Activated naive CD4-positive, alpha-beta T cell treated with anti-CD3 and anti-CD28 coated beads, Interleukin-2, amount 50 U/mL, for 72 hours (primary cell): Measurements from ENCODE around the gene SLC35F3. TPM values are rescaled to one million over a fixed set of nuclear protein-coding genes. Genes with fewer than 3 reads are reported as not detected.
"Not testable (repeated sequence)": the region's sequence is repeated elsewhere in the genome, so short reads cannot be mapped to it uniquely, and the experiment has no call there.

Experiments
- ATAC-seq, 2 donors: fragments of 150-1000 bp; cut with Tn5 transposase; 2 replicates each; pipeline ENCODE4 v1.10.0; 2021; ENCODE audit warnings: mild to moderate bottlenecking in 2 of 2, moderate library complexity in 2 of 2
- DNase-seq, 2 donors: peaks; one replicate each; pipeline ENCODE4 v3.0.0; 2021 to 2022; ENCODE audit warnings: low spot score in 2 of 2
- H3K27ac Mint-ChIP-seq, 2 donors: one replicate each; pipeline ENCODE4 v1.8.0; 2022; ENCODE audit warnings: mild to moderate bottlenecking in 2 of 2, mixed read lengths in 2 of 2
- H3K36me3 Mint-ChIP-seq, 2 donors: one replicate each; pipeline ENCODE4 v1.8.0; 2022; ENCODE audit warnings: mixed read lengths in 2 of 2
- H3K9me3 Mint-ChIP-seq, 2 donors: one replicate each; pipeline ENCODE4 v1.8.0; 2022; ENCODE audit warnings: mixed read lengths in 2 of 2
- total RNA-seq, 2 donors: library from RNA; stranded (reverse); gene quantifications; one replicate each; pipeline ENCODE4 v1.2.3, GENCODE V29; 2022

Gene SLC35F3
- total RNA-seq, 2 donors from 2014 or later, result 0.49 TPM; not detected in 1

GRCh38 chr1:234125283-234125682 is 220.8 kb downstream of the SLC35F3 start:
- Mint-ChIP-seq H3K36me3 (no peaks in the 10 kb centered on the region), H3K27ac (no peak overlapping the region), H3K9me3 (no peaks in the 10 kb centered on the region)
- ATAC-seq (peak in 1 of 2 donors; percentile 80), DNase-seq (peak in 1 of 2 donors; percentile 56)

- ATAC-seq, result no peak
- Mint-ChIP-seq H3K27ac (no peak overlapping the region), H3K9me3 (no peaks in the 10 kb centered on the region), H3K36me3 (no peaks in the 10 kb centered on the region)
- no peak for DNase-seq
Observed at GRCh38 chr1:234125714-234126113, 221.2 kb downstream of the SLC35F3 start.

DNA sequence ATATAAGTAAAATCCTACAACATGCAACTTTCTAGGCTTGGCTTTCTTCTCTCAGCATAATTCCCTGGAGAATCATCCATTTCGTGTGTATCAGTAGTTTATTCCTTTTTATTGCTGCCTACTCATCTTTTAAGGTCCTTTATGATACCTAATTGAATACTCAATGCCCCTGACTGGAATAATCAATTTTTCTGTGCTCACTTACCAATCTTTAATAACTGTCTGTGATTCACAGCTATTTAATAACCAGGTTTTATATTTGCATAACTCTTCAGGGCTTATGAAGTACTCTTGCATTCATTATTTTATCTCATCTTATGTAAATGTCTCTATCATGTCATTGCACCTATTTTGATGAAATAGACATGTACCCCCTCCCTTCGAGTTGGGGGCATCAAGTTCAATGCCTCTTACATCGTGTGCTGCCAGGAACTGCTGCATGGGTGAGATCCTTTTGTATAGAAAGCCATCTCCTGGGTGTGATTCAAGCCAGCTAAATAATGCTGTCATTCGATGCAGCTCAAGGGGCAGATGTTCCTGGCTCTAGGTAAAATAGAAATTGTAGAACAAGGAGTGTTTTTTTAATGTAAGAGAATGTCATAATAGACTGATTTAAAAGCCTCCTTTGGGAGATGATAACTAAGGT is 222.7 kb downstream of the SLC35F3 start:
- Mint-ChIP-seq H3K27ac (no peak overlapping the region), H3K9me3 (no peaks in the 10 kb centered on the region)

GRCh38 chr1:234132795-234133194 is 228.3 kb downstream of the SLC35F3 start:
- H3K27ac Mint-ChIP-seq, result no peak overlapping the region
- no peaks in the 10 kb centered on the region for H3K36me3 Mint-ChIP-seq
- ATAC-seq (no peak), DNase-seq (no peak)
- H3K9me3 Mint-ChIP-seq, result no peaks in the 10 kb centered on the region

More for the DNA sequence above, 222.7 kb downstream of the SLC35F3 start:
- no peak for DNase-seq
- H3K36me3 Mint-ChIP-seq, result no peaks in the 10 kb centered on the region
- no peak for ATAC-seq

DNA sequence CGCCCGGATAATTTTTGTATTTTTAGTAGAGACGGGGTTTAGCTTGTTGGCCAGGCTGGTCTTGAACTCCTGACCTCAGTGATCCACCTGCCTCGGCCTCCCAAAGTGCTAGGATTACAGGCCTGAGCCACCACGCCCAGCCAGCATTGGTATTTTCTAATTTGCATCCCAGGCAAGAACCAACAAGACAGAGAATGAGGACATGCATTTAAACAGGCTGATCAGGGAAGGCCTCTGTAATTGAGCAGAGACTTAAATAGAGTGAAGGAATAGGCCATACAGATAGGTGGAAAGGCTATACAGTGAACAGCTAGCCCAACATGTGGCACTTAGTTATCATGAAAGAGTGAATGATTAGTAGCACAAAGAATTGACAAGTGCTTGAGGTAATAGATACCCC is 230.4 kb downstream of the SLC35F3 start:
- Mint-ChIP-seq H3K36me3 (no peaks in the 10 kb centered on the region), H3K9me3 (no peaks in the 10 kb centered on the region), H3K27ac (no peak overlapping the region)
- ATAC-seq, result no peak
- no peak for DNase-seq

- no peak for ATAC-seq
- Mint-ChIP-seq H3K36me3 (no peaks in the 10 kb centered on the region), H3K9me3 (no peaks in the 10 kb centered on the region), H3K27ac (no peak overlapping the region)
- no peak for DNase-seq
Observed at GRCh38 chr1:234135501-234135900, 231.0 kb downstream of the SLC35F3 start.

DNA sequence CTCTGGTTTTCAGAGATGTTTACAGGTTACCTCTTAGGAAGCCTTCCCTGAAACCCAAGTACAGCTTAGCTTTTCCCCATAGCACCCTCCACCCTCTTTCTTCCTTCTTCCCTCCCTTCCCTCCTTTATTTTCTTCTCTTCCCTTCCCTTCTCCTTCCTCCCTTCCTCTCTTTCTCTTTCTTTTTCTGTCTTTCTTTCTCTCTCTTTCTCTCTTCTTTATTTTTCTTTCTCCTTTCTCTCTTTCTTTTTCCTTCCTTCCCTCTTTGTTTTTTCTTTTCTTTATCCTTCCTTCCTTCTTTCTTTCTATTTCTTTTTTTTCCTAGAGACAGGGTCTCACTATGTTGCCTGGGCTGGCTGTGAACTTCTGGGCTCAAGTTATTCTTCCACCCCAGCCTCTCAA is 231.6 kb downstream of the SLC35F3 start:
- DNase-seq, result no peak
- ATAC-seq, result no peak
- Mint-ChIP-seq H3K36me3 (no peaks in the 10 kb centered on the region), H3K27ac (no peak overlapping the region), H3K9me3 (no peaks in the 10 kb centered on the region)

DNA sequence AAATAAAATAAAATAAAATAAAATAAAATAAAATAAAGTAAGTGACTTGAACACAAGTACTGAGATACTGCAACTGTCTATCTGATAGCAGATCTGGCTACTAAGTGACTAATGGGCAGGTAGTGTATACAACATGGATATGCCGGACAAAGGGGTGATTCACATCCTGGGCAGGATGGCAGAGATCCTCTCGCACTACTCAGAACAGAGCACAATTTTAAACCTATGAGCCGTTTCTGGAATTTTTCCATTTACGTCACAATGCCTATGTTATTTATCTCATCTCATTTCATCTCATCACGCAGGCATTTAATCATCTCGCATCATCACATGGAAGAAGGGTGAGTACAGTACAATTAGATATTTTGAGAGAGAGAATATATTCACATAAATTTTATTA is 235.5 kb downstream of the SLC35F3 start:
- no peak for DNase-seq
- ATAC-seq, result no peak
- no peaks in the 10 kb centered on the region for H3K9me3 Mint-ChIP-seq
- H3K36me3 Mint-ChIP-seq, result no peaks in the 10 kb centered on the region
- H3K27ac Mint-ChIP-seq, result no peak overlapping the region

GRCh38 chr1:234140388-234140787 is 235.9 kb downstream of the SLC35F3 start:
- no peaks in the 10 kb centered on the region for H3K36me3 Mint-ChIP-seq
- DNase-seq, result no peak
- ATAC-seq, result no peak
- no peaks in the 10 kb centered on the region for H3K9me3 Mint-ChIP-seq
- no peak overlapping the region for H3K27ac Mint-ChIP-seq

DNA sequence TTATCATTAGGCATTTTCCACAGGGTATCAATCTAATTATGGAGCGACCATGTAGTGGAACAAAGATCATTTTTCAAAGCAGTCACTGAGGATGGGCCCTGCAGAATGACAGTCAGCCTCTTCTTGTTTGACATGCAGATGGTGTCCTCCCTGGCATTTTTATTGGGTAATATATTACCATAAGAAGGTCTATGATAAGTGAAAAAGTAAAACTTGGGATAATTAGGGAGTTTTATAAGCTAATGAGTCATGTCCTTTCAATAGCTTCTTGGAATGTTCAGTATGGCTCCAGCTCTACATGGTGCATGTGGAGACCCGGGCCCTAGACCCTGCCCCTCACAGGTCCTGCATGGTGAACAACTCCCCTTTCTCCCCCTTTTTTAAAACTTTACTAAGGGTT is 236.5 kb downstream of the SLC35F3 start:
- H3K9me3 Mint-ChIP-seq, result no peaks in the 10 kb centered on the region
- no peak overlapping the region for H3K27ac Mint-ChIP-seq
- DNase-seq, result no peak
- no peaks in the 10 kb centered on the region for H3K36me3 Mint-ChIP-seq
- no peak for ATAC-seq

DNA sequence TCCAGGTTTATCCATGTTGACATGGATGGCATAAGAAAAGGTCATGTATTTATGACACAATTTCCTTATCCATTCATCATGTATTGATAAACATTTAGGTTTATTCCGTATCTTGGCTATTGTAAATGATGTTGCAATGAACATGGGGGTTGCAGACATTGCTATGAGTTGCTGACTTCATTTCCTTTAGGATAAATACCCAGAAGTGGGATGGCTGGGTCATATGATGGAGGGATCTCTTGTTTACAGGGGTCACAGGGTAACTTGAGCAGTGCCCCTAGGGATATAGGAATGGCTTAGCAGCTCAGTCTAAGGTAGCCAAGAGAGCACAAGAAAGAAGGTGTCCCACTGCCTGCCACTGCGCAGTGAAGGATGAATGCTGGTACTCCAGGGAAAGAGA is 239.2 kb downstream of the SLC35F3 start:
- ATAC-seq (no peak), DNase-seq (no peak)
- Mint-ChIP-seq H3K36me3 (peaks cover 4 to 12% of the 10 kb centered on the region in 2 donors), H3K9me3 (peaks cover 0 to 12% of the 10 kb centered on the region in 2 donors), H3K27ac (peak overlapping the region in 1 of 2 donors; percentile 24)

- no peak for ATAC-seq
- DNase-seq, result no peak
- Mint-ChIP-seq H3K27ac (no peak overlapping the region), H3K36me3 (peaks cover 4 to 12% of the 10 kb centered on the region in 2 donors), H3K9me3 (peaks cover 0 to 15% of the 10 kb centered on the region in 2 donors)
Observed at GRCh38 chr1:234144901-234145300, 240.4 kb downstream of the SLC35F3 start.

DNA sequence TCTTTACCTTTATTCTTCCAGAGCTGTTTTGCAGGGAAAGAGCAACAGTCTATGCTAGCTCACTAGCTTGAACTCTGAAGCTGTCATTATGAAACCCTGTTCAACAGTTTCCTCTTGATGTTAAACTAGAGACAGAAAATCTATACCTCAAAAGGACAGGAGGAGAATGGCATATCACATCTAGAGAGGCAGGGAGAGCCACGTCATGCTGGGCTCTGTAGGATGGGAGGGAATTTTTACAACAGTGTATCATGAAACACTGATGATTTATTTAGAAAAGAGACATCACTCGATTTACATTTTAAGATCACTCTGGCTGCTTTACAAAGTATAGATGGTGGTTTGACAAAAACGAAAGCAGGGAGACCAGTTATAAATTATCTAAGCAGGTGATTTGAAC is 243.9 kb downstream of the SLC35F3 start:
- ATAC-seq (peak in 1 of 2 donors; percentile 49), DNase-seq (no peak)
- Mint-ChIP-seq H3K27ac (no peak overlapping the region), H3K36me3 (peaks cover 4 to 12% of the 10 kb centered on the region in 2 donors), H3K9me3 (peaks cover 0 to 15% of the 10 kb centered on the region in 2 donors)

- Mint-ChIP-seq H3K27ac (no peak overlapping the region), H3K9me3 (peaks cover 0 to 15% of the 10 kb centered on the region in 2 donors), H3K36me3 (peaks cover 4 to 12% of the 10 kb centered on the region in 2 donors)
- DNase-seq (no peak), ATAC-seq (no peak)
Observed at GRCh38 chr1:234148816-234149215, 244.3 kb downstream of the SLC35F3 start.

DNA sequence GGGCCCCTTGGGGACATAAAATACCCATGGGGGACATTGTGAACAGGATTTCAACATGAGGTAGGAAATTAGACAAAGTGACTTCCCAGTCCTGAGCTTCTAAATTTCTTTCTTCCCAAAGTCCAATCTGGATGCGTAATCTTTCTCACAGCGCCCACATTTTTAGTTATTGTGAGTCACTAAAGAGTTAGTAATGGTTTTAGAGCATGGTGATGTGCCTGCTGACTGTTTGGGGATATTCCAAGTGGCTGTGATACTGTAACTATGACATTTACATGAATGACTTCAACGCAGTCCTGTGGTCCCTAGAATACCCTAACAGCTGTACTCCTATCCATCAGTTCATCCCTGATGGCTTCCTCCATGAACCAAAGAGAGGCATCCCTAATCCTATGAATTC is 244.7 kb downstream of the SLC35F3 start:
- peaks cover 4 to 12% of the 10 kb centered on the region in 2 donors for H3K36me3 Mint-ChIP-seq
- DNase-seq (no peak), ATAC-seq (no peak)
- H3K9me3 Mint-ChIP-seq, result peaks cover 0 to 15% of the 10 kb centered on the region in 2 donors
- H3K27ac Mint-ChIP-seq, result no peak overlapping the region

GRCh38 chr1:234150892-234151291 is 246.4 kb downstream of the SLC35F3 start:
- DNase-seq (no peak), ATAC-seq (no peak)
- Mint-ChIP-seq H3K9me3 (peaks cover 0 to 15% of the 10 kb centered on the region in 2 donors), H3K27ac (no peak overlapping the region), H3K36me3 (peaks cover 4 to 12% of the 10 kb centered on the region in 2 donors)

DNA sequence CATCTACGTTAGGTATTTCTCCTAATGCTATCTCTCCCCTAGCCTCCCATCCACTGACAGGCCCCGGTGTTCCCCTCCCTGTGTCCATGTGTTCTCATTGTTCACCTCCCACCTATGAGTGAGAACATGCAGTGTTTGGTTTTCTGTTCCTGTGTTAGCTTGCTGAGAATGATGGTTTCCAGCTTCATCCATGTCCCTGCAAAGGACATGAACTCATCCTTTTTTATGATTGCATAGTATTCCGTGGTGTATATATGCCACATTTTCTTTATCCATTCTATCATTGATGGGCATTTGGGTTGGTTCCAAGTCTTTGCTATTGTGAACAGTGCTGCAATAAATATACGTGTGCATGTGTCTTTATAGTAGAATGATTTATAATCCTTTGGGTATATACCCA is 247.9 kb downstream of the SLC35F3 start:
- H3K9me3 Mint-ChIP-seq, H3K36me3 Mint-ChIP-seq, ATAC-seq, H3K27ac Mint-ChIP-seq, DNase-seq: not testable (repeated sequence)
